PFSK-1 (cell line): ENCODE data around the gene ADAP1.

Experiments
- FOXP2 ChIP-seq: optimal IDR thresholded peaks from 2 replicates; pipeline ENCODE3; 2011; ENCODE audit warnings: borderline replicate concordance, control low read depth, inconsistent platforms; ENCODE audit not compliant: insufficient read depth; ENCODE audit errors: extremely low read length, extremely low read depth
- POLR2AphosphoS5 ChIP-seq: IDR thresholded peaks from 2 replicates; pipeline ENCODE4 v1.6.1; 2012; ENCODE audit warnings: low read depth, mild to moderate bottlenecking, control low read depth, low read length, moderate library complexity
- SIN3A ChIP-seq: IDR thresholded peaks from 2 replicates; pipeline ENCODE4 v1.6.1; 2012; ENCODE audit warnings: mild to moderate bottlenecking, low read length, moderate library complexity, borderline replicate concordance; ENCODE audit not compliant: insufficient read depth
- TAF1 ChIP-seq: IDR thresholded peaks from 2 replicates; pipeline ENCODE4 v1.6.1; 2012; ENCODE audit warnings: low read length, control low read depth, borderline replicate concordance; ENCODE audit not compliant: insufficient read depth
- TF ChIP-seq, protein P1 (sequence below), 2 experiments: IDR thresholded peaks; 2 replicates each; pipeline versions ENCODE4 v1.6.1 to v1.8.0; 2011 to 2012; ENCODE audit warnings: low read depth in 2 of 2, low read length in 2 of 2, control low read depth in 1 of 2, inconsistent platforms in 1 of 2, mild to moderate bottlenecking in 1 of 2, moderate library complexity in 1 of 2; ENCODE audit not compliant: insufficient read depth in 1 of 2

ADAP1 gene

DNA sequence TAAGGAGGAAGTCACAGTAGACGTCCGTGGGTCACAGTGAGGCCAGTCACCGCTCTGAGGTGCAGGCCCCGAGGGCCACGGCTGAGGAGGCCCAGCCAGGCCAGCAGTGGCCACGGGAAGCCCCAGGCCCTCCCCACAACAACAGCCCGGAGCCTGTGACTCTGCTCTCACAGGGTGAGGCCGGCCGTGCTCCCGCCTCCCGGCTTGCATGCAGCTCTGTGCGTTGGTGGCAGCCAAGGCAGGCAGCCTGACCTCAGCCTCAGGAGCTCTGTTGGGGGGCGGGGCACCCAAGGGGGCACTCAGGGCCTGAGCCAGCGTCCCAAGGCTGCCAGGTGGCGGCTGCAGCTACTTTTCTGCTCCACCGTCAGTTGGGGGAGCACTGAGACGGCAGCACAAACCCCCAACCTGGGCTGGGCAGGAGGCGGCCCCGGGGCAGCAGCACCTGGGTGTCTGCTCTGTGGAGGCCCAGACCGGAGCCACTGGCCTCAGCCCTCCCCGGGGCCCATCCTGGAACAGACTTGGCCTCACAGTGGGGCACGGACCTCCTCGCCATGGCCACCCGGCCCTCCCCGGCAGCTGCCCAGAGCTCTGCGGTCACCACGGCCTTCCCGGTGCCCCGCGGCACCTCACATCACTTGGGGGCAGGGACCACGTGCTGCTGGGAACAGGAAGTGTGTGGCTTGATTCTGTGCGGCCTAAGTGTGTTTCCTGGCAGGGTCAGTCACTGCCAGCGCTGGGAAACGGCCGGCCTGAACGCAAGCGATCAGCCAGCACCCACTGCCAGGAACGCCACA is 41.8 kb upstream of the ADAP1 start:
- TF ChIP-seq, protein P1, sequence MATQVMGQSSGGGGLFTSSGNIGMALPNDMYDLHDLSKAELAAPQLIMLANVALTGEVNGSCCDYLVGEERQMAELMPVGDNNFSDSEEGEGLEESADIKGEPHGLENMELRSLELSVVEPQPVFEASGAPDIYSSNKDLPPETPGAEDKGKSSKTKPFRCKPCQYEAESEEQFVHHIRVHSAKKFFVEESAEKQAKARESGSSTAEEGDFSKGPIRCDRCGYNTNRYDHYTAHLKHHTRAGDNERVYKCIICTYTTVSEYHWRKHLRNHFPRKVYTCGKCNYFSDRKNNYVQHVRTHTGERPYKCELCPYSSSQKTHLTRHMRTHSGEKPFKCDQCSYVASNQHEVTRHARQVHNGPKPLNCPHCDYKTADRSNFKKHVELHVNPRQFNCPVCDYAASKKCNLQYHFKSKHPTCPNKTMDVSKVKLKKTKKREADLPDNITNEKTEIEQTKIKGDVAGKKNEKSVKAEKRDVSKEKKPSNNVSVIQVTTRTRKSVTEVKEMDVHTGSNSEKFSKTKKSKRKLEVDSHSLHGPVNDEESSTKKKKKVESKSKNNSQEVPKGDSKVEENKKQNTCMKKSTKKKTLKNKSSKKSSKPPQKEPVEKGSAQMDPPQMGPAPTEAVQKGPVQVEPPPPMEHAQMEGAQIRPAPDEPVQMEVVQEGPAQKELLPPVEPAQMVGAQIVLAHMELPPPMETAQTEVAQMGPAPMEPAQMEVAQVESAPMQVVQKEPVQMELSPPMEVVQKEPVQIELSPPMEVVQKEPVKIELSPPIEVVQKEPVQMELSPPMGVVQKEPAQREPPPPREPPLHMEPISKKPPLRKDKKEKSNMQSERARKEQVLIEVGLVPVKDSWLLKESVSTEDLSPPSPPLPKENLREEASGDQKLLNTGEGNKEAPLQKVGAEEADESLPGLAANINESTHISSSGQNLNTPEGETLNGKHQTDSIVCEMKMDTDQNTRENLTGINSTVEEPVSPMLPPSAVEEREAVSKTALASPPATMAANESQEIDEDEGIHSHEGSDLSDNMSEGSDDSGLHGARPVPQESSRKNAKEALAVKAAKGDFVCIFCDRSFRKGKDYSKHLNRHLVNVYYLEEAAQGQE (IDR thresholded peaks at IDR 0.05; ENCODE audit: insufficient read depth in 1 of 2, low read depth in 2 of 2, low read length in 2 of 2), result no peak
- TF ChIP-seq POLR2AphosphoS5 (no peak), FOXP2 (no peak), TAF1 (no peak), SIN3A (no peak)

DNA sequence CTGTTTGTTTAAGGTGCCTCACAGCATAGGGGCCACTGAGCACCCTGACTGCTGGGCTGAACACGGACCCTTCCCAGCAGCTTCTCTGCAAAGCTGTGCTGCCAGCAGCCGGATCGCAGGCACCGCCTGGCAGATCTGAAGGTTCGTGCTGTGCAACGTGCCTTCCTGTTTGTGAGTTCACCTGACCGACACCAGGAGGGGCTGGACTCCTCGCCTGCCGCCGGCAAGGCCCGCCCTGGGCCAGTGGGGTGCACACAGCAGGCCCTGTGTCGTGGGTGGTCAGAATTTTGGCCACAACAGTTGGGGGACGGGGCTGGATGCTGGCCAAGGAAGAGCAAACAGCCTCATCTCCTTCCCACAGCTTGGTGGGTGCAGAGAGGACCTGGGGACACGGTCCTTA is 41.1 kb upstream of the ADAP1 start:
- TF ChIP-seq, protein P1 (IDR thresholded peaks at IDR 0.05; ENCODE audit: insufficient read depth in 1 of 2, low read depth in 2 of 2, low read length in 2 of 2), result no peak
- no peak for TF ChIP-seq TAF1
- no peak for TF ChIP-seq POLR2AphosphoS5
- TF ChIP-seq FOXP2, result no peak
- no peak for TF ChIP-seq SIN3A

DNA sequence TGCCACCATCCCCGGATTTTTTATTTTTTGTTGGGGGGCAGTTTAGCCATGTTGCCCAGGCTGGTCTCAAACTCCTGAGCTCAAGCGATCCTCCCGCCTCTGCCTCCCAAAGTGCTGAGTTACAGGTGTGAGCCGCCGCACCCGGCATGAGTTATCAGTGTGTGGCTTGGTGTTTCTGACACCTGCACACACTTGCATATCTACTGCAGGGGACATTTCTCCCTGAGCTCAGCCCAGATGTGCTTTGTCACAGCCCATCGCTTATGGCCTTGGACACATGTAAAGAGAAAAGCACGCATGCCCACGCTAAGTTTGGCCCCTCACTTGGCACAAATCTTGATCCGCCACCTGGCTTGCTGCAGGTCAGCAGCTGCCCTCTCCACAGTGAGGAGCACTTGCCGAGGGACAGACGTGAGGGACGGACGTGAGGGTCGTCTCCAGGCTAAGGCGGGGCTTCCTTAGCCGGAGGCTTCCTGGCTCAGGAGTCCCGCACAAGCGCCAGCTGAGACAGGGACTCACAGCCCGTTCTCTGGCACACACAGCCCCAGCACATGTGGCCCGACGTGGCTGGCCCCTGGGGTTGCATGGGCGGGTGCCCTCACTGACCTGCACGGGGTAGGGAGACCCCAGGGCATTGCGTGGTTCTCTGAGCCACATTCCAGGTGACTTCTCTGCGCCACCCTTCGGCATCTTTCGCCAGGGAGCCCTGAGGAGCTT is 40.3 kb upstream of the ADAP1 start:
- TF ChIP-seq POLR2AphosphoS5, result no peak
- no peak for TF ChIP-seq FOXP2
- TF ChIP-seq TAF1, result no peak
- TF ChIP-seq, protein P1 (IDR thresholded peaks at IDR 0.05; ENCODE audit: insufficient read depth in 1 of 2, low read depth in 2 of 2, low read length in 2 of 2), result no peak

DNA sequence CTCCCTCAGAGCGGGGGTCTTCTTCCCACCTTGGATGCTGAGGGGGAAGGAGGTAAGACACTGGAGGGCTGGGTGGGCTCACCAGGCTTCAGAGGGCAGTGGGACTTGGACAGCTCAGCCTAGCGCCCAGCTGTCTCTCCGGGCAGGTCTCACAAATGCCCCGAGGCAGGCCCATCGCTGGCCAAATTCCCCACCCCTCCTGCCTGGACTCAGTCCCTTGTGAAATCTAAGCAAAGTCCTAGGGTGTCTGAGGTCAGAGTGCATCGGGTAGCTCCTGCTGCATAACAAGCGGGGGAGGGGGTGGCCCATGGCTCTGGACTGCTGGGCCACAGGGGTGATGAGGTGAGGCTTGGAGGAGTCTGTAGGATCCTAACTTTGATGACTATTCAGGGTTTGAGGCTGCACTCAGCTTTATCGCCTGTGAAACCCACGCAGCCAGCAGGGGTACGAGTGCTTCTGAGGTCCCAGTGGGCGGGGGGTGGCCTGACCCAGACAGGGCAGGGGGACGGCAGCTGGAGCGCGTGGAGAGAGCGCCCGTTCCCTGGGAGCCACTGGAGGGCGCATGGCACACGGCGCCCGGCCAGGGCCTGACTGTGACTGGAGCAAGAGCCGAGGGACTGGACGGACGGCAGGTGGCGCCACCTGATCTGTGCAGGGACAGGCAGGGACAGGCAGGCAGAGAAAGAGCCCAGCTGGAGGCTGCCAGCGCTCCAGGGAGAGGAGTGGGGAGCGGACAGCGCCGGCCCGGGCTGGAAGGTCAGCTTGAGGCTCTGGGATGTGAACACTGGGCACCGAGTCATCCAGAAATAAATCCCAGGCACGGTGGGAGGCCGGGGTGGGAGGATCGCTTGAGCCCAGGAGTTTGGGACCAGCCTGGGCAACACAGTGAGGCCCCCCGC is 38.5 kb upstream of the ADAP1 start:
- TF ChIP-seq FOXP2 (no peak), TAF1 (peak; percentile 24; the same call in 1 of the 2 replicates), SIN3A (no peak), POLR2AphosphoS5 (no peak)
- TF ChIP-seq, protein P1 (IDR thresholded peaks at IDR 0.05; ENCODE audit: insufficient read depth in 1 of 2, low read depth in 2 of 2, low read length in 2 of 2), result no peak
